HUES64 (cell line): ENCODE results near the gene TIMM8A. TPM values are rescaled to one million over a fixed set of nuclear protein-coding genes. Genes with fewer than 3 reads are reported as not detected.

Source experiments
- H3K27ac ChIP-seq: 2 replicates; pipeline ENCODE4 v1.7.0; 2013; ENCODE audit warnings: low read depth, low read length, inconsistent platforms
- H3K27me3 ChIP-seq: 2 replicates; pipeline ENCODE4 v1.6.1; 2013; ENCODE audit warnings: mild to moderate bottlenecking, low read length; ENCODE audit not compliant: insufficient read depth
- H3K36me3 ChIP-seq: 2 replicates; pipeline ENCODE4 v1.6.1; 2013; ENCODE audit warnings: mild to moderate bottlenecking, low read length; ENCODE audit not compliant: insufficient read depth
- H3K4me1 ChIP-seq: 2 replicates; pipeline ENCODE4 v1.6.1; 2013; ENCODE audit warnings: mild to moderate bottlenecking, low read length, moderate library complexity; ENCODE audit not compliant: insufficient read depth
- H3K4me3 ChIP-seq: 2 replicates; pipeline ENCODE4 v1.5.1; 2013; ENCODE audit warnings: mild to moderate bottlenecking, low read length, moderate library complexity
- H3K9ac ChIP-seq: 2 replicates; pipeline ENCODE4 v1.6.1; 2013; ENCODE audit warnings: mild to moderate bottlenecking, low read depth, low read length
- H3K9me3 ChIP-seq: 2 replicates; pipeline ENCODE4 v1.6.1; 2013; ENCODE audit warnings: low read depth, low read length; ENCODE audit not compliant: insufficient read depth
- WGBS: fragments of 150-250, 120-280 bp; methylation state at CpG from one replicate; pipeline ENCODE4 v1.1.7; 2013; ENCODE audit warnings: missing lambda C conversion rate; 5-methylcytosine and 5-hydroxymethylcytosine counted together
- polyA plus RNA-seq, 2 experiments: library from polyadenylated mRNA; stranded (reverse); fragments of 50-300 nt; gene quantifications; one replicate each; pipeline ENCODE4 v1.2.3, GENCODE V29; 2013

Gene TIMM8A, protein sequence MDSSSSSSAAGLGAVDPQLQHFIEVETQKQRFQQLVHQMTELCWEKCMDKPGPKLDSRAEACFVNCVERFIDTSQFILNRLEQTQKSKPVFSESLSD
- polyA plus RNA-seq (2013, experiment 1 of 2) = 24.5 TPM
- 23.9 TPM for polyA plus RNA-seq (2013, experiment 2 of 2)

DNA sequence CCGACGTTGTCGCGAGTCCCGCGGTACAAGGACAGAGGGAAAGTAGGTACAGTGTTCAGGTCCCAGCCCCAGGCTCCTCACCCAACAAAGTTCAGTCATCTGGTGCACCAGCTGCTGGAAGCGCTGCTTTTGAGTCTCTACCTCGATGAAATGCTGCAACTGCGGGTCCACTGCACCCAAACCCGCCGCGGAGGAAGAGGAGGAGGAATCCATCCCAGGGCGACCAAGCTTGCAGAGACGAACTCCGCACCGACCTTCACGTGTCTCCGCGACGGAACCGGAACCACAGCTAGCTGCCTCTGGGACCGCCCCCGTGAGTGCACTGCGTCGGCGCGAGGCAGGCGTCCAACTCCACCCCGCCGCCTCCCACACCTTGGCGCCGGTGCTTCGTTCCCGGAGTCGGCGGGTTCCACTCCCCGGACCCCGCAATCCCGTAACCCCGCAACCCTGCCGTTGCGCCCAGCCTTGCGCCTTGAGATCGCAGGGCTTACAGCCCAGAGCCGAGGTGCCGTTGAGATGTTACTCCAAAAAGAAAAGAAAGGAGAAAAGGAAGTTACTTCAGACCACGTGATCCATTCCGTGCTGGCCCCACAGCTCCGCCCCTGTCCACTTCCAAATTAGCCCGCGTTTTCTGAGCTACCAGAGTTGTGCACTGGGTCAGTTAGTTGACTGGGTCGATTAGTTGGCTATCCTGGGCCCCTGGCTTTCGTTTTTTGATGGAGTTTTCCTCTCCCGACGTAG, at the start of gene TIMM8A:
Gene TIMM8A (minus strand): TSS at position 291 of the 741 bp plus-strand sequence. CDS start 78 bp downstream, at position 213.
- WGBS = under 1% methylated on average over 52 of the region's 55 CpGs
- H3K9ac ChIP-seq = peak within 1 kb of the TSS; percentile 97
- H3K27ac ChIP-seq = peak within 1 kb of the TSS; percentile 95

DNA sequence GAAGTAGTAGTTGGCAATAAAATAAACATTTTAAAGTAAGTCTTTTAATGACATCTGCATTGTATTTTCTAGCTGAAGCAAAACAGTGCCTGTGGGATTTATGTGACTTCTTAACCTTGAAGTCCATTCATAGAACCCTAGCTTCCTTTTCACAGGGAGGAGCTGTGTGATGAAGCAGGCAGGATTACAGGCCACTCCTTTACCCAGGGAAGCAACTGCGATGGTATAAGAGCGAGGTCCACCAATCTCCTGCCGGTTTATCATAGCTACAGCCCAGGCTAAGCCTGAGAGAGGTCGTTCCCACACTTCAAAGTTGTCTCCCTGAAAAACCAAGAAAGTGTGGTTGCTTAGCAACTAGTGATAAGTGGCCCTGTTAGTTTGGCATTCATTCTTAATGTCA, 49.2 kb upstream of the TIMM8A start:
- Histone ChIP-seq H3K36me3 (peaks cover 58% of the 10 kb centered on the region), H3K4me3 (no peak overlapping the region), H3K4me1 (no peaks in the 10 kb centered on the region), H3K9me3 (no peaks in the 10 kb centered on the region), H3K9ac (no peak overlapping the region), H3K27ac (no peak overlapping the region), H3K27me3 (no peaks in the 10 kb centered on the region)
- 63% methylated on average over 4 of the region's 4 CpGs for WGBS

More for the DNA sequence above, at the start of gene TIMM8A:
- H3K9me3 ChIP-seq = no peaks in the 10 kb centered on the region
- H3K4me3 ChIP-seq = peak within 1 kb of the TSS; percentile 86
- H3K36me3 ChIP-seq = peaks cover 19% of the 10 kb centered on the region
- peaks cover 6% of the 10 kb centered on the region; the same call in 1 of the 2 replicates for H3K4me1 ChIP-seq
- no peaks in the 10 kb centered on the region for H3K27me3 ChIP-seq

- 92% methylated on average over 1 of the region's 1 CpG for WGBS
- H3K36me3 ChIP-seq = peaks cover 58% of the 10 kb centered on the region
- H3K9me3 ChIP-seq = no peaks in the 10 kb centered on the region
- no peak overlapping the region for H3K27ac ChIP-seq
- no peak overlapping the region for H3K9ac ChIP-seq
- no peaks in the 10 kb centered on the region for H3K27me3 ChIP-seq
- H3K4me3 ChIP-seq = no peak overlapping the region
- H3K4me1 ChIP-seq = peaks cover 6% of the 10 kb centered on the region; the same call in 1 of the 2 replicates
Measured at GRCh38 chrX:101395789-101396188, 47.2 kb upstream of the TIMM8A start.

GRCh38 chrX:101394372-101394771, 45.8 kb upstream of the TIMM8A start:
- no peak overlapping the region for H3K9ac ChIP-seq
- H3K4me3 ChIP-seq = no peak overlapping the region
- H3K9me3 ChIP-seq = no peaks in the 10 kb centered on the region
- H3K36me3 ChIP-seq = peaks cover 47% of the 10 kb centered on the region
- peaks cover 6% of the 10 kb centered on the region; the same call in 1 of the 2 replicates for H3K4me1 ChIP-seq
- H3K27me3 ChIP-seq = no peaks in the 10 kb centered on the region
- H3K27ac ChIP-seq = no peak overlapping the region

- Histone ChIP-seq H3K27ac (peak overlapping the region; percentile 52; the same call in 1 of the 2 replicates), H3K4me1 (peaks cover 6% of the 10 kb centered on the region; the same call in 1 of the 2 replicates), H3K27me3 (no peaks in the 10 kb centered on the region), H3K4me3 (peak overlapping the region; percentile 18; the same call in 1 of the 2 replicates), H3K9ac (peak overlapping the region; percentile 36; the same call in 1 of the 2 replicates), H3K36me3 (peaks cover 47% of the 10 kb centered on the region), H3K9me3 (no peaks in the 10 kb centered on the region)
- 93% methylated on average over 9 of the region's 11 CpGs for WGBS
Measured at GRCh38 chrX:101393530-101394305, 45.2 kb upstream of the TIMM8A start.

DNA sequence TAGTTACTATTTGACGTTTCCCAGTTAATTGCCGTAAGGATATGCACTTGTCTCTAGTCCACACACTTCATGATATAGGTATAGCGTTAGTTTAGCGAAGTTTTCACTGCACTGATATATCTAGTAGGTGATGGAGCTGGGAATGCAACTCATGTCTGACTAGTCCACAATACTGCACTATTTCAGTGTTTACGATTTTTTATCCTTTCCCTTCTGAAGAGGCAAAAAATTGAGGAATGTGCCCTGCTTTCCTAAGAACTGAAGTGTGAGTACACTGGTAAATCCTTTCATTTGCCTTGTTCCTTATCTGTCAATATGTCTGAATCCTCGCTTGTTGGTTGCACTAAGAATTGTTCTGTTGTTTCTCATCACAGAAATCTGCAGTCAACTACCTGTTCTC, 43.3 kb upstream of the TIMM8A start:
- Histone ChIP-seq H3K9me3 (no peaks in the 10 kb centered on the region), H3K9ac (peak overlapping the region; percentile 100), H3K4me3 (peak overlapping the region; percentile 97), H3K27me3 (no peaks in the 10 kb centered on the region), H3K27ac (peak overlapping the region; percentile 95), H3K36me3 (peaks cover 47% of the 10 kb centered on the region), H3K4me1 (peaks cover 6% of the 10 kb centered on the region; the same call in 1 of the 2 replicates)
- 51% methylated on average over 4 of the region's 6 CpGs for WGBS

- Histone ChIP-seq H3K4me1 (peaks cover 6% of the 10 kb centered on the region; the same call in 1 of the 2 replicates), H3K9ac (peak within 1 kb of the TSS; percentile 100), H3K4me3 (peak within 1 kb of the TSS; percentile 97), H3K27me3 (no peaks in the 10 kb centered on the region), H3K9me3 (no peaks in the 10 kb centered on the region), H3K27ac (peak within 1 kb of the TSS; percentile 95), H3K36me3 (peaks cover 41% of the 10 kb centered on the region)
- 0% methylated on average over 47 of the region's 47 CpGs for WGBS
Measured at GRCh38 chrX:101390664-101391525, 42.4 kb upstream of the TIMM8A start, which contains the start of gene RPL36A. RPL36A (plus strand) TSS chrX:101391011; CDS start chrX:101391044, 33 bp downstream.

GRCh38 chrX:101388604-101389003, 40.1 kb upstream of the TIMM8A start:
- Histone ChIP-seq H3K4me3 (no peak overlapping the region), H3K27me3 (no peaks in the 10 kb centered on the region), H3K9ac (no peak overlapping the region), H3K27ac (no peak overlapping the region), H3K9me3 (no peaks in the 10 kb centered on the region), H3K36me3 (peaks cover 22% of the 10 kb centered on the region), H3K4me1 (peaks cover 6% of the 10 kb centered on the region; the same call in 1 of the 2 replicates)
- 100% methylated on average over 3 of the region's 3 CpGs for WGBS

- Histone ChIP-seq H3K4me1 (no peaks in the 10 kb centered on the region), H3K4me3 (no peak overlapping the region), H3K9ac (no peak overlapping the region), H3K36me3 (peaks cover 2% of the 10 kb centered on the region), H3K27me3 (no peaks in the 10 kb centered on the region), H3K27ac (no peak overlapping the region), H3K9me3 (no peaks in the 10 kb centered on the region)
- 92% methylated on average over 6 of the region's 6 CpGs for WGBS
Measured at GRCh38 chrX:101386542-101386885, 38.0 kb upstream of the TIMM8A start.

DNA sequence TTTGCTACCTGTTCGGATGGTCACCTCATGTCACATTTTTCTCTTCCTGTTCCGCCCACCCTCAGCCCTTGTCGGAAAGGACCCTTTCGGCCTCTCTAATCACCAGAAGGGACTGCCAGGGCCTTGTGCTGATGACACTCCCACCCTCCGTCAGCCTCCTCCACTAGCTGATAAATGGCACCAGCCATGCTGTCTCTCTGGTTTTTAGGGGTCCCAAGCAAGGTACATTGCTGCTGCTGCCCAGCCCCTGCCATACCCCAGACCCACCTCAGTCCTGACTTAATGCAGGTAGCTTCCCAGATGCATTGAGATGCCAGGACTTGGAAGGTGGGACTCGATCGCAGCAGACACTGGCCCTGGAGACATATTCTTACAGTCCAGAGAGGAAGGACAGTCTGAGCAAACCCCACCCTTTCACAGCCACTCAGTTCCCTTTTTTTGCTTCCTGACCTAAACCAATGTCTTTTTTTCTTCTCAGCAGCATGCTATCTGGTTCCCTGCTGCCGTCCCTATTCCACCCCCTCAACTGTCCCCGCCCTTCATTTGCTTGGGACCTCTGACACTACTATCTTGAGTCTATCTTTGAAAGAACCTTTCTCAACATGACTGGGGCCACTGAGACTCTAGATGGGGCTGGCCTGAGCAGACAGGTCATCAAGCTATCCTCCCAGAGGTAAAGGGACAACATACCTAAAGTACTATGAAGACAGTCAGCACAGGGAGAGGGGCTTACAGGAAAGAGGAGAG, 37.4 kb upstream of the TIMM8A start, which contains the start of gene BTK:
Gene BTK (minus strand): TSS at position 397 of the 747 bp plus-strand sequence. CDS start 10,907 bp downstream, outside the sequence.
- 79% methylated on average over 9 of the region's 9 CpGs for WGBS
- H3K9me3 ChIP-seq = no peaks in the 10 kb centered on the region
- no peak within 1 kb of the TSS for H3K27ac ChIP-seq
- H3K27me3 ChIP-seq = no peaks in the 10 kb centered on the region
- no peaks in the 10 kb centered on the region for H3K4me1 ChIP-seq
- no peak within 1 kb of the TSS for H3K9ac ChIP-seq
- no peaks in the 10 kb centered on the region for H3K36me3 ChIP-seq
- no peak within 1 kb of the TSS for H3K4me3 ChIP-seq
